HUDEP-2 (cell line): ENCODE measurements around the gene FAM107B.
"Not testable (repeated sequence)": the region's sequence is repeated elsewhere in the genome, so short reads cannot be mapped to it uniquely, and the experiment has no call there.

Experiments
- DNase-seq, 76 experiments: peaks; one replicate each; lab custom pipeline; 2025; ENCODE audit not compliant: unreplicated experiment in 76 of 76; lab: John Stamatoyannopoulos, UW

Gene FAM107B

GRCh38 chr10:14774797-14775196 lies at the start of gene FAM107B:
FAM107B (minus strand) TSS chr10:14774897; CDS start chr10:14774663, 234 bp downstream.
- no peak for DNase-seq

GRCh38 chr10:14823966-14824365 lies 49.3 kb upstream of the FAM107B start:
- no peak for DNase-seq

GRCh38 chr10:14822879-14823755 lies 48.4 kb upstream of the FAM107B start:
- DNase-seq: peak in 1 of 76 experiments; percentile 9

GRCh38 chr10:14821635-14822375 lies 47.1 kb upstream of the FAM107B start:
- no peak for DNase-seq

- no peak for DNase-seq
Measured at GRCh38 chr10:14820775-14821154, 46.1 kb upstream of the FAM107B start.

- no peak for DNase-seq
Measured at GRCh38 chr10:14820010-14820774, 45.5 kb upstream of the FAM107B start.

- DNase-seq: not testable (repeated sequence)
Measured at GRCh38 chr10:14816717-14817116, 42.0 kb upstream of the FAM107B start.

- DNase-seq: no peak
Measured at GRCh38 chr10:14815681-14816080, 41.0 kb upstream of the FAM107B start.

- DNase-seq: no peak
Measured at GRCh38 chr10:14812271-14812670, 37.6 kb upstream of the FAM107B start.

GRCh38 chr10:14810969-14811953 lies 36.6 kb upstream of the FAM107B start:
- no peak for DNase-seq

GRCh38 chr10:14806318-14806717 lies 31.6 kb upstream of the FAM107B start:
- DNase-seq: no peak

- DNase-seq: no peak
Measured at GRCh38 chr10:14803827-14804226, 29.1 kb upstream of the FAM107B start.

- no peak for DNase-seq
Measured at GRCh38 chr10:14801723-14802122, 27.0 kb upstream of the FAM107B start.

GRCh38 chr10:14800397-14800796 lies 25.7 kb upstream of the FAM107B start:
- DNase-seq: no peak

- no peak for DNase-seq
Measured at GRCh38 chr10:14798636-14799035, 23.9 kb upstream of the FAM107B start.

GRCh38 chr10:14787938-14788337 lies 13.2 kb upstream of the FAM107B start:
- DNase-seq: no peak

GRCh38 chr10:14784459-14785055 lies 9.9 kb upstream of the FAM107B start:
- no peak for DNase-seq

GRCh38 chr10:14782691-14783363 lies 8.1 kb upstream of the FAM107B start:
- DNase-seq: no peak

- DNase-seq: no peak
Measured at GRCh38 chr10:14781763-14782162, 7.1 kb upstream of the FAM107B start.
